ENCODE results near the gene CAVIN2. TPM values are rescaled to one million over a fixed set of nuclear protein-coding genes. Genes with fewer than 3 reads are reported as not detected.

CAVIN2 gene
- total and polyA plus RNA-seq, 9 of the 15 experiments (the other 6 are each of a cell fraction or from before 2014, with no cell fraction given) = 20.6 to 92.4 (median 69.0) TPM

DNA sequence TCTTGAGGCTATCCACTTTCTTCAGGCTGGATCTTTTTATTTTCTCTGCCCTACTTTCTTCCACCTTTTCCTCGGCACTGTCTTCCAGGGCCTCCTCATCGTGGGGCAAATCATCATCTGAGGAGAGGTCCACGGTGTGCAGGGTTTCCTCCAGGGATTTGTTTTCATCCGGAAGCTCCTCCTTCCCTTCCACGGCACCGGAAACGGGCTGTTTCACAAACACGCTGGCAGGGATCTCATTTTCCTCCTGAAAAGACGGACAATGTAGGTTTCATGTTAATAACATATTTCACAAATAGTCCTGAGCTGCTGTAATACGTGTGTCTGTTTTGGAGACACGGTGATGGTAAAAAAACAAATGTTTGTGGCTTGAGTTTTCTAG is 10.4 kb downstream of the CAVIN2 start (continued):
- TF ChIP-seq PRDM10 (IDR thresholded peaks at IDR 0.05; ENCODE audit: partially characterized antibody) (no peak), ESRRB (CRISPR knock-in tag; IDR thresholded peaks at IDR 0.05; ENCODE audit: borderline replicate concordance) (no peak), SRSF1 (IDR thresholded peaks at IDR 0.05; ENCODE audit: low read depth, low read length) (no peak), LARP7 (IDR thresholded peaks at IDR 0.05) (no peak), SP1 (CRISPR knock-in tag; IDR thresholded peaks at IDR 0.05) (no peak), ZNF764 (CRISPR knock-in tag; IDR thresholded peaks at IDR 0.05; ENCODE audit: low read depth) (no peak), ZNF316 (IDR thresholded peaks at IDR 0.05) (0 out of 2 replicates have a peak, but pooled peaks have one; percentile 14), CCAR2 (IDR thresholded peaks at IDR 0.05; ENCODE audit: low read depth, low read length) (no peak), CHD1 (IDR thresholded peaks at IDR 0.05; ENCODE audit: low read length) (peak; percentile 52)
- TF ChIP-seq, protein P1, sequence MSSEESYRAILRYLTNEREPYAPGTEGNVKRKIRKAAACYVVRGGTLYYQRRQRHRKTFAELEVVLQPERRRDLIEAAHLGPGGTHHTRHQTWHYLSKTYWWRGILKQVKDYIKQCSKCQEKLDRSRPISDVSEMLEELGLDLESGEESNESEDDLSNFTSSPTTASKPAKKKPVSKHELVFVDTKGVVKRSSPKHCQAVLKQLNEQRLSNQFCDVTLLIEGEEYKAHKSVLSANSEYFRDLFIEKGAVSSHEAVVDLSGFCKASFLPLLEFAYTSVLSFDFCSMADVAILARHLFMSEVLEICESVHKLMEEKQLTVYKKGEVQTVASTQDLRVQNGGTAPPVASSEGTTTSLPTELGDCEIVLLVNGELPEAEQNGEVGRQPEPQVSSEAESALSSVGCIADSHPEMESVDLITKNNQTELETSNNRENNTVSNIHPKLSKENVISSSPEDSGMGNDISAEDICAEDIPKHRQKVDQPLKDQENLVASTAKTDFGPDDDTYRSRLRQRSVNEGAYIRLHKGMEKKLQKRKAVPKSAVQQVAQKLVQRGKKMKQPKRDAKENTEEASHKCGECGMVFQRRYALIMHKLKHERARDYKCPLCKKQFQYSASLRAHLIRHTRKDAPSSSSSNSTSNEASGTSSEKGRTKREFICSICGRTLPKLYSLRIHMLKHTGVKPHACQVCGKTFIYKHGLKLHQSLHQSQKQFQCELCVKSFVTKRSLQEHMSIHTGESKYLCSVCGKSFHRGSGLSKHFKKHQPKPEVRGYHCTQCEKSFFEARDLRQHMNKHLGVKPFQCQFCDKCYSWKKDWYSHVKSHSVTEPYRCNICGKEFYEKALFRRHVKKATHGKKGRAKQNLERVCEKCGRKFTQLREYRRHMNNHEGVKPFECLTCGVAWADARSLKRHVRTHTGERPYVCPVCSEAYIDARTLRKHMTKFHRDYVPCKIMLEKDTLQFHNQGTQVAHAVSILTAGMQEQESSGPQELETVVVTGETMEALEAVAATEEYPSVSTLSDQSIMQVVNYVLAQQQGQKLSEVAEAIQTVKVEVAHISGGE (CRISPR knock-in tag; IDR thresholded peaks at IDR 0.05) = peak in 1 of 3 experiments; percentile 11; a peak in 1 of 6 replicates
- TF ChIP-seq, protein P2, sequence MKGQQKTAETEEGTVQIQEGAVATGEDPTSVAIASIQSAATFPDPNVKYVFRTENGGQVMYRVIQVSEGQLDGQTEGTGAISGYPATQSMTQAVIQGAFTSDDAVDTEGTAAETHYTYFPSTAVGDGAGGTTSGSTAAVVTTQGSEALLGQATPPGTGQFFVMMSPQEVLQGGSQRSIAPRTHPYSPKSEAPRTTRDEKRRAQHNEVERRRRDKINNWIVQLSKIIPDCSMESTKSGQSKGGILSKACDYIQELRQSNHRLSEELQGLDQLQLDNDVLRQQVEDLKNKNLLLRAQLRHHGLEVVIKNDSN (CRISPR knock-in tag; IDR thresholded peaks at IDR 0.05) = no peak
- TF ChIP-seq, protein P3, sequence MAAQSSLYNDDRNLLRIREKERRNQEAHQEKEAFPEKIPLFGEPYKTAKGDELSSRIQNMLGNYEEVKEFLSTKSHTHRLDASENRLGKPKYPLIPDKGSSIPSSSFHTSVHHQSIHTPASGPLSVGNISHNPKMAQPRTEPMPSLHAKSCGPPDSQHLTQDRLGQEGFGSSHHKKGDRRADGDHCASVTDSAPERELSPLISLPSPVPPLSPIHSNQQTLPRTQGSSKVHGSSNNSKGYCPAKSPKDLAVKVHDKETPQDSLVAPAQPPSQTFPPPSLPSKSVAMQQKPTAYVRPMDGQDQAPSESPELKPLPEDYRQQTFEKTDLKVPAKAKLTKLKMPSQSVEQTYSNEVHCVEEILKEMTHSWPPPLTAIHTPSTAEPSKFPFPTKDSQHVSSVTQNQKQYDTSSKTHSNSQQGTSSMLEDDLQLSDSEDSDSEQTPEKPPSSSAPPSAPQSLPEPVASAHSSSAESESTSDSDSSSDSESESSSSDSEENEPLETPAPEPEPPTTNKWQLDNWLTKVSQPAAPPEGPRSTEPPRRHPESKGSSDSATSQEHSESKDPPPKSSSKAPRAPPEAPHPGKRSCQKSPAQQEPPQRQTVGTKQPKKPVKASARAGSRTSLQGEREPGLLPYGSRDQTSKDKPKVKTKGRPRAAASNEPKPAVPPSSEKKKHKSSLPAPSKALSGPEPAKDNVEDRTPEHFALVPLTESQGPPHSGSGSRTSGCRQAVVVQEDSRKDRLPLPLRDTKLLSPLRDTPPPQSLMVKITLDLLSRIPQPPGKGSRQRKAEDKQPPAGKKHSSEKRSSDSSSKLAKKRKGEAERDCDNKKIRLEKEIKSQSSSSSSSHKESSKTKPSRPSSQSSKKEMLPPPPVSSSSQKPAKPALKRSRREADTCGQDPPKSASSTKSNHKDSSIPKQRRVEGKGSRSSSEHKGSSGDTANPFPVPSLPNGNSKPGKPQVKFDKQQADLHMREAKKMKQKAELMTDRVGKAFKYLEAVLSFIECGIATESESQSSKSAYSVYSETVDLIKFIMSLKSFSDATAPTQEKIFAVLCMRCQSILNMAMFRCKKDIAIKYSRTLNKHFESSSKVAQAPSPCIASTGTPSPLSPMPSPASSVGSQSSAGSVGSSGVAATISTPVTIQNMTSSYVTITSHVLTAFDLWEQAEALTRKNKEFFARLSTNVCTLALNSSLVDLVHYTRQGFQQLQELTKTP (IDR thresholded peaks at IDR 0.05; ENCODE audit: low read depth in 1 of 2, partially characterized antibody in 2 of 2) = no peak
- TF ChIP-seq, protein P4, sequence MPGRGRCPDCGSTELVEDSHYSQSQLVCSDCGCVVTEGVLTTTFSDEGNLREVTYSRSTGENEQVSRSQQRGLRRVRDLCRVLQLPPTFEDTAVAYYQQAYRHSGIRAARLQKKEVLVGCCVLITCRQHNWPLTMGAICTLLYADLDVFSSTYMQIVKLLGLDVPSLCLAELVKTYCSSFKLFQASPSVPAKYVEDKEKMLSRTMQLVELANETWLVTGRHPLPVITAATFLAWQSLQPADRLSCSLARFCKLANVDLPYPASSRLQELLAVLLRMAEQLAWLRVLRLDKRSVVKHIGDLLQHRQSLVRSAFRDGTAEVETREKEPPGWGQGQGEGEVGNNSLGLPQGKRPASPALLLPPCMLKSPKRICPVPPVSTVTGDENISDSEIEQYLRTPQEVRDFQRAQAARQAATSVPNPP (IDR thresholded peaks at IDR 0.05; ENCODE audit: borderline replicate concordance, insufficient read depth, insufficient read length) = no peak

All from K562 (cell line).